Right lobe of liver (tissue), 4 donors: Measurements from ENCODE around the gene KCND3.

Experiments used
- POLR2A ChIP-seq: fragments of 450-650 bp; IDR thresholded peaks from one replicate; pipeline ENCODE4 v1.6.1; 2017; ENCODE audit warnings: antibody characterized with exemption, mild to moderate bottlenecking
- TF ChIP-seq, protein P1 (sequence below), 4 donors: fragments of 200-600 bp in 3 of 4; fragments of 450-650 bp in 1 of 4; IDR thresholded peaks; one replicate each; pipeline versions ENCODE4 v1.5.1 to v1.8.0; 2016 to 2022; ENCODE audit warnings: antibody characterized with exemption in 4 of 4, mild to moderate bottlenecking in 2 of 4
- donor health status: DM: no; HTN: no; CAD: no.
- donor health status: DM: no; HTN: no; CAD: no.
- donor health status: DM: no; HTN: yes; CAD: no.

DNA sequence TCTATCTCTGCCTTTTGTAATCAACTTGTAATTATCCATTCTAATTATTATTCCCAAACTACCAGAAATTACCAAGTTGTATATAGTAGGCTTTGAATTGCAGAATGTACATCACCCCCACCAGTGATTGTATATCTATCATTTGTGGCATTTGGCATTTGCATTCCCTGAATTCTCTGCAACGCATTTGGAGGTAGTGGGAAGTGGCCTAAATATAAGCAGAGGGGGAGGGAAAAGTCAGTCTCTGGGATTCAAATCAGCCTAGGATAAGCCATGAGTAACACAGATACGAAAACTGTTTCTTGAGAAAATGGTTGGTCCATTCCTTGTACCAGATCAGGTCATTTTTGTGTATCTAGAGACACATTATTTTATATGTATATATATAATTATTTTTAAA lies 213.1 kb downstream of the KCND3 start:
- TF ChIP-seq, protein P1, sequence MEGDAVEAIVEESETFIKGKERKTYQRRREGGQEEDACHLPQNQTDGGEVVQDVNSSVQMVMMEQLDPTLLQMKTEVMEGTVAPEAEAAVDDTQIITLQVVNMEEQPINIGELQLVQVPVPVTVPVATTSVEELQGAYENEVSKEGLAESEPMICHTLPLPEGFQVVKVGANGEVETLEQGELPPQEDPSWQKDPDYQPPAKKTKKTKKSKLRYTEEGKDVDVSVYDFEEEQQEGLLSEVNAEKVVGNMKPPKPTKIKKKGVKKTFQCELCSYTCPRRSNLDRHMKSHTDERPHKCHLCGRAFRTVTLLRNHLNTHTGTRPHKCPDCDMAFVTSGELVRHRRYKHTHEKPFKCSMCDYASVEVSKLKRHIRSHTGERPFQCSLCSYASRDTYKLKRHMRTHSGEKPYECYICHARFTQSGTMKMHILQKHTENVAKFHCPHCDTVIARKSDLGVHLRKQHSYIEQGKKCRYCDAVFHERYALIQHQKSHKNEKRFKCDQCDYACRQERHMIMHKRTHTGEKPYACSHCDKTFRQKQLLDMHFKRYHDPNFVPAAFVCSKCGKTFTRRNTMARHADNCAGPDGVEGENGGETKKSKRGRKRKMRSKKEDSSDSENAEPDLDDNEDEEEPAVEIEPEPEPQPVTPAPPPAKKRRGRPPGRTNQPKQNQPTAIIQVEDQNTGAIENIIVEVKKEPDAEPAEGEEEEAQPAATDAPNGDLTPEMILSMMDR (IDR thresholded peaks at IDR 0.05) = no peak
- TF ChIP-seq POLR2A = no peak
